ENCODE results near the gene RMI2.
A peak's percentile ranks its signal among the peaks of the same experiment; 100 is the strongest.

Gene RMI2

DNA sequence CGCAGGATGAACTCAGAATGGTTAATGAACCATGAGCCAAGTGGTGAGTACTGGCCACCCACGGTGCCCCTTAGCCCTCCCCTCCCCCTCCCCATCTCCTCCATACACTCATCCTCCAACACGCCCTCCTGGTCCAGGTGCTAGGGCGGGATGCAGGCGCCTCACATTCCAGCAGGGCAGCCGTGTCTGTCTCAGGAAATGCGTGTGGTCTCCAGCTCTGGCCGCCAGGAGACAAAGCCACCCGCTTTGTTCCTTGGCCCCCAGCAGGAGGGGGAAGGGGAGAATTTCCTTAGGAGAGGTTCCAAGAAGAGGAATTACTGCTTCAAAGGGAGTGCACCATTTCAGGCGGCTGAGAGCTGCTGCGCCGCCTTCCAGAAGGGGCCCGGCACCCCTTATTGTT, 29.7 kb upstream of the RMI2 start:
- Histone ChIP-seq H3K27me3 (ENCODE audit: low read depth) (no peaks in the 10 kb centered on the region), H3K4me1 (peaks cover 31% of the 10 kb centered on the region), H3K9me3 (no peaks in the 10 kb centered on the region), H3K4me3 (no peak overlapping the region), H3K36me3 (replicated peaks) (no peaks in the 10 kb centered on the region)
- DNase-seq (ENCODE audit: low spot score in 2 of 2) = peak in 1 of 2 experiments; percentile 41
- in situ Hi-C loops (cut with MboI; ENCODE audit: low sequenced_read_pairs) = no loop called here

DNA sequence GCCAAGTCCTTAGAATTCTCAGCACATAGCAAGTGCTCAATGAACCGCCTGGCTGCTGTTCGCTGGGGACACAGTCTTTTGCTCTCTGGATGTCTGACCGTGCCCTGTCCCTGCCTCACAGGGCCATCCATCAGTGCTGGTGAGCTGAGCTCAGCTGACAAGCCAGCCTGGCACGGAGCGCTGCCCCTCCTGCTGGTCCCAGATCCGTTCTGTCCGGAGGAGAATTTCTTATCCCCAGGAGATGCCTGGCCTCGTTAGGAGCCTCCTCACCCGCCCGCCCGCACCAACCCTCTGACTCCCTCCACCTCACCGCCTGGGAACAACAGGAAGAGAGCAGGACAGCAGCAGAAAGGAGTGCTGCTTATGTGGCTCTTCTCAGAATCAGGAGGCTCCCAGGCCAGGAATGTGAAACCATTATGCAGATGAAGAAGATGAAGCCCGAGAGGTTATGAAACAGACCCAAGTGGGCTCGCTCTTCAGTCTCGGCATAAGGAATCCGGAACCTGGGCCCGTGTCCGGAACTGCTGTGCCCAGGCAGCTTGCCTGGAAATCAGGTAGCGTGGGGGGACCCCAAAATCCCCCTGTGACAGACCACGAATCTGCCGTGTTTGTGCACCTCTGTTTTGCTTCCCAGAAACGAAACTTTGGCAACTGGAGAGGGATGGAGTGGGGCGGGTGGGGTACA, 28.8 kb upstream of the RMI2 start:
- no peaks in the 10 kb centered on the region for H3K27me3 ChIP-seq (ENCODE audit: low read depth)
- H3K36me3 ChIP-seq (replicated peaks) = no peaks in the 10 kb centered on the region
- no peak for DNase-seq (ENCODE audit: low spot score in 2 of 2)
- peaks cover 28% of the 10 kb centered on the region for H3K4me1 ChIP-seq
- H3K4me3 ChIP-seq = no peak overlapping the region
- in situ Hi-C loops (cut with MboI; ENCODE audit: low sequenced_read_pairs) = no loop called here
- no peaks in the 10 kb centered on the region for H3K9me3 ChIP-seq

DNA sequence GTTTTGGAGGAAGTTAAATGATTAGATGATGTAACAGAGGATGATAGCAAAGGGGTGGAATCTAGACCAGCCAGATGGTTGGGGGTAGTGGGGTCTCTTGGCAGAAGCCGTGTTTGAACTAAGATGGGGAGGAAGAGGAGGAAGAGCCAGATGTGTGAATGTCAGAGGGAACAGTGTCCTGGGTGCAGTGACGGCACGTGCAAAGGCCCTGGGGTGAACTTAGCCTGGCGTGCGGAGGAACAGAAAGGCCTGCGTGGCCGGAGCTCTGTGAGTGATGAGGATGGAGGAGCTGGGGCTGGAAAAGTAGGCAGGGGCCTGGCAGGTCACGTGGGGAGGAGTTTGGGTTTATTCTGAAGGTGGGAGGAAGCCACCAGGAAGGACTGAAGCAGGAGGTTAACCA, 26.4 kb upstream of the RMI2 start:
- H3K9me3 ChIP-seq = no peaks in the 10 kb centered on the region
- no peak overlapping the region for H3K4me3 ChIP-seq
- H3K36me3 ChIP-seq (replicated peaks) = no peaks in the 10 kb centered on the region
- no peaks in the 10 kb centered on the region for H3K27me3 ChIP-seq (ENCODE audit: low read depth)
- peaks cover 12% of the 10 kb centered on the region for H3K4me1 ChIP-seq
- DNase-seq (ENCODE audit: low spot score in 2 of 2) = no peak
- in situ Hi-C loops (cut with MboI; ENCODE audit: low sequenced_read_pairs) = no loop called here

GRCh38 chr16:11319529-11320146, 25.6 kb upstream of the RMI2 start:
- Histone ChIP-seq H3K27me3 (ENCODE audit: low read depth) (no peaks in the 10 kb centered on the region), H3K4me1 (peaks cover 5% of the 10 kb centered on the region), H3K9me3 (no peaks in the 10 kb centered on the region), H3K36me3 (replicated peaks) (no peaks in the 10 kb centered on the region), H3K4me3 (no peak overlapping the region)
- in situ Hi-C loops (cut with MboI; ENCODE audit: low sequenced_read_pairs) = no loop called here
- peak in 1 of 2 experiments; percentile 56 for DNase-seq (ENCODE audit: low spot score in 2 of 2)

DNA sequence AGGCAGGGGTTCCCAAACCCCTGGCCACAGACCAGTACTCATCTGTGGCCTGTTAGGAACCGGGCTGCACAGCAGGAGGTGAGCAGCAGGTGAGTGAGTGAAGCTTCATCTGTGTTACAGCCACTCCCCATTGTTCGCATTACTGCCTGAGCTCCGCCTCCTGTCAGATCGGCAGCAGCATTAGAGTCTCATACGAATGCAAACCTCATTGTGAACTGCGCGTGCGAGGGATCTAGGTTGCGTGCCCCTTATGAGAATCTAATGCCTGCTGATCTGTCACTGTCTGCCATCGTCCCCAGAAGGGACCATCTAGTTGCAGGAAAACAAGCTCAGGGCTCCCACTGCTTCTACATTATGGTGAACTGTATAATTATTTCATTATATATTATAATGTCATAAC, 25.1 kb upstream of the RMI2 start:
- in situ Hi-C loops (cut with MboI; ENCODE audit: low sequenced_read_pairs) = no loop called here
- H3K4me3 ChIP-seq = no peak overlapping the region
- H3K9me3 ChIP-seq = no peaks in the 10 kb centered on the region
- no peak for DNase-seq (ENCODE audit: low spot score in 2 of 2)
- no peaks in the 10 kb centered on the region for H3K27me3 ChIP-seq (ENCODE audit: low read depth)
- H3K36me3 ChIP-seq (replicated peaks) = no peaks in the 10 kb centered on the region
- H3K4me1 ChIP-seq = peaks cover 5% of the 10 kb centered on the region

DNA sequence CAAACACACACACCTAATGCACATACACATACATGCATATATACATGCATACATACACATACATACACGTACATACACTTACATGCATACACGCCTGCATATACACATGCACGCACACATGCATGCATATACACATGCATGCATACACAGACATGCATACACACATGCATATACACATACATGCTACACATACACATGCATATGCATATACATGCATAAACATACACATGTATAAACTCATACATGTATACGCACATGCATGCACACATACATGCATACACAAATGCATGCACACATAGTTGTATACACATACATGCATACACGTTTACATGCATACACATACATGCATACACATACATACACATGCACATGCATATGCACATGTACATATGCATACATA, 23.6 kb upstream of the RMI2 start:
- no peak for DNase-seq (ENCODE audit: low spot score in 2 of 2)
- H3K36me3 ChIP-seq (replicated peaks) = no peaks in the 10 kb centered on the region
- no peaks in the 10 kb centered on the region for H3K4me1 ChIP-seq
- no peaks in the 10 kb centered on the region for H3K27me3 ChIP-seq (ENCODE audit: low read depth)
- no peaks in the 10 kb centered on the region for H3K9me3 ChIP-seq
- no peak overlapping the region for H3K4me3 ChIP-seq
- in situ Hi-C loops (cut with MboI; ENCODE audit: low sequenced_read_pairs) = no loop called here

GRCh38 chr16:11322823-11323222, 22.4 kb upstream of the RMI2 start:
- peaks cover under 1% of the 10 kb centered on the region for H3K4me1 ChIP-seq
- H3K27me3 ChIP-seq (ENCODE audit: low read depth) = no peaks in the 10 kb centered on the region
- no peak for DNase-seq (ENCODE audit: low spot score in 2 of 2)
- no peaks in the 10 kb centered on the region for H3K9me3 ChIP-seq
- in situ Hi-C loops (cut with MboI; ENCODE audit: low sequenced_read_pairs) = no loop called here
- no peaks in the 10 kb centered on the region for H3K36me3 ChIP-seq (replicated peaks)
- H3K4me3 ChIP-seq = no peak overlapping the region

DNA sequence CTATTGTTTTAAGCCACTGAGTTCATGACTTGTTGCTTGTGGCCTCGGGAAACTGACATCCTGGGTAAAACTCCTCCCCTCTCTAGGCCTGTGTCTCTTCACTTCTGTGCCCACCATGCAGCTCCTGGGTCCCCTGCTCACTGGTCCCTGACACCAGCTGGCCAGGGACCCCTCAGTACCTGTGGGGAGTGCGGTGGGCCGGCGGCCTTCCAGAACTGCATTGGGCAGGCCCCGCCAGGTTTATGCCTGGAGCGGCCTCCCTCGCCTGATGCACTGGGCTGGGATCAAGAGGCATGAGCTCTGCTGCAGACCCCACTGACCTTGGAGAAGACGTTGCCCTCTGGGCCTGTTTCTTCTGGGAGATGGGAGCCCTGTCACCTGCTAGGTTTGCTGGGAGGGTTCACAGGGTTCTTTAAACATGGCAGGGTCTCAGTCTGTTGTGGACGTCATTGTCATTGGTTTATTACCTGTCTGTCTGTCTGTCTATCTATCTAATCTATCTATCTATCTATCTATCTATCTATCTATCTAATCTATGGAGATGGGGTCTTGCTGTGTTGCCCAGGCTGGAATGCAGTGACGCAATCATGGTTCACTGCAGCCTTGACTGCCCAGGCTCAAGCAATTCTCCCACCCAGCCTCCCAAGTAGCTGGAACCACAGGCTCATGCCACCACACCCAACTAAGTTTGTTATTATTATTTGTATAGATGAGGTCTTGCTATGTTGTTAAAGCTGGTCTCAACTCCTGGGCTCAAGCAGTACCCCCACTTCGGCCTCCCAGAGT, 21.5 kb upstream of the RMI2 start:
- no peaks in the 10 kb centered on the region for H3K9me3 ChIP-seq
- H3K4me1 ChIP-seq = peaks cover 10% of the 10 kb centered on the region
- no peaks in the 10 kb centered on the region for H3K36me3 ChIP-seq (replicated peaks)
- in situ Hi-C loops (cut with MboI; ENCODE audit: low sequenced_read_pairs) = no loop called here
- H3K4me3 ChIP-seq = no peak overlapping the region
- DNase-seq (ENCODE audit: low spot score in 2 of 2) = no peak
- no peaks in the 10 kb centered on the region for H3K27me3 ChIP-seq (ENCODE audit: low read depth)

DNA sequence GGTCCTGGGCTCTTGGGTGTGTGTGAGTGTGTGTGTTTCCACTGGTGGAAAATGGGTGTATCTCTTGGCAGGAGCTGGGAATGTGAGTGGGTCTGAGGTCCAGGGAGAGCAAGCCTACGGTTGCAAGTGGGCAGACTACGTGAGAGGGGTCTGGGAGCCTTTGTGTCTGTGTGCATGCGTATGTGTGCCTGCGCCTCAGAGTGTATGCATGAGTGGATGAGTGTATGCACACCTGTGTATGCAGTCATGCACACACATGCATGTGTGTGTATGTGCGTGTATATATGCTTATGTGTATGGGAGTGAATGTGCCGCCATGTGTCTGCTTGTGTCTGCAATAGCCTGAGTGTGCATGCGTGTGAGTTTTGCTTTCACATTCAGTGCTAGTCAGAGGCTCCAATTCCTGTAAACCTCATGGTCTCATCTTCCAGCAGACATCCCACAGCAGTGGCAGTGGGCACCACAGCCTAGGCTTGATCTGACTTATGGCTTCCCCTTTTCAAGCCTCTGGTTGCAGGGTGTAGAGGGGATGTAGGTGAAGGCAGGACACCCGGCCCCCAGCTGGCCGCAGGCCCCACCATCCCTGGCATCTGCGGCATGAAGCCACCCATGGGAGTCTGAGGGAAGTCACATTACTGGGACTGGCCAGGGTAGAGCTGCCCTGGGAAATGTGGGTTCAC, 19.7 kb upstream of the RMI2 start:
- in situ Hi-C loops (cut with MboI; ENCODE audit: low sequenced_read_pairs) = no loop called here
- peaks cover 19% of the 10 kb centered on the region for H3K4me1 ChIP-seq

DNA sequence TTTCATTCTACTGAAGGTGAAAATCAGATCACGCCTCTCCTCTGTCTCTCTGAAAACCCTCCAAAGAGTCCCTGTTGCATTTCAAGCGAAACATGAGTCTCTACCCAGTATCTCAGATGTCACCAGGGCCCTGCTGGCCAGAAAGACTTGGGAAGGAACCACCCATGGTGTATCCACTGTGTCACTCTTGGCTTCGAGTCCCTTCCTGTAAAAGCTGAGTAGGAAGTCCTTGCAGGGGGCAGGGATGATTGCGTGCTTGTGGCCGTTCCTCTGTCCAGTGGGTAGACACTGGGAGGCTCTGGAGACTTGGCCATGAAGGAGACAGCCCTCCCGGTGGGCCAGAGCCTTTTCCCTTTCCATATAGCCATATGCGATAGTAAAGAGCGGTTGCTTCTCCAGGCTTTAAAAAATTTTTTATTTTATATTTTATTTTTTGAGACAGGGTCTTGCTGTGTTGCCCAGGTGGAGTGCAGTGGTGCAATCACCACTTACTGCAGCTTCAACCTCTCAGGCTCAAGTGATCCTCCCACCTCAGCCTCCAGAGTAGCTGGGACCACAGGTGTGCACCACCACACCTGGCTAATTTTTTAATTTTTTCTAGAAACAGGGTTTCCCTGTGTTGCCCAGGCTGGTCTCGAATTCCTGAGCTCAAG, 19.0 kb upstream of the RMI2 start:
- in situ Hi-C loops (cut with MboI; ENCODE audit: low sequenced_read_pairs) = no loop called here
- Histone ChIP-seq H3K27me3 (ENCODE audit: low read depth) (no peaks in the 10 kb centered on the region), H3K9me3 (no peaks in the 10 kb centered on the region), H3K36me3 (replicated peaks) (no peaks in the 10 kb centered on the region), H3K4me3 (no peak overlapping the region), H3K4me1 (peaks cover 19% of the 10 kb centered on the region)
- DNase-seq (ENCODE audit: low spot score in 2 of 2) = no peak

More for the DNA sequence above, 19.7 kb upstream of the RMI2 start:
- no peaks in the 10 kb centered on the region for H3K27me3 ChIP-seq (ENCODE audit: low read depth)
- H3K9me3 ChIP-seq = no peaks in the 10 kb centered on the region
- H3K36me3 ChIP-seq (replicated peaks) = no peaks in the 10 kb centered on the region
- no peak overlapping the region for H3K4me3 ChIP-seq
- no peak for DNase-seq (ENCODE audit: low spot score in 2 of 2)

GRCh38 chr16:11326737-11327276, 18.5 kb upstream of the RMI2 start:
- Histone ChIP-seq H3K4me1 (peaks cover 19% of the 10 kb centered on the region), H3K36me3 (replicated peaks) (no peaks in the 10 kb centered on the region), H3K9me3 (no peaks in the 10 kb centered on the region), H3K27me3 (ENCODE audit: low read depth) (no peaks in the 10 kb centered on the region), H3K4me3 (no peak overlapping the region)
- in situ Hi-C loops (cut with MboI; ENCODE audit: low sequenced_read_pairs) = no loop called here
- DNase-seq (ENCODE audit: low spot score in 2 of 2) = no peak

DNA sequence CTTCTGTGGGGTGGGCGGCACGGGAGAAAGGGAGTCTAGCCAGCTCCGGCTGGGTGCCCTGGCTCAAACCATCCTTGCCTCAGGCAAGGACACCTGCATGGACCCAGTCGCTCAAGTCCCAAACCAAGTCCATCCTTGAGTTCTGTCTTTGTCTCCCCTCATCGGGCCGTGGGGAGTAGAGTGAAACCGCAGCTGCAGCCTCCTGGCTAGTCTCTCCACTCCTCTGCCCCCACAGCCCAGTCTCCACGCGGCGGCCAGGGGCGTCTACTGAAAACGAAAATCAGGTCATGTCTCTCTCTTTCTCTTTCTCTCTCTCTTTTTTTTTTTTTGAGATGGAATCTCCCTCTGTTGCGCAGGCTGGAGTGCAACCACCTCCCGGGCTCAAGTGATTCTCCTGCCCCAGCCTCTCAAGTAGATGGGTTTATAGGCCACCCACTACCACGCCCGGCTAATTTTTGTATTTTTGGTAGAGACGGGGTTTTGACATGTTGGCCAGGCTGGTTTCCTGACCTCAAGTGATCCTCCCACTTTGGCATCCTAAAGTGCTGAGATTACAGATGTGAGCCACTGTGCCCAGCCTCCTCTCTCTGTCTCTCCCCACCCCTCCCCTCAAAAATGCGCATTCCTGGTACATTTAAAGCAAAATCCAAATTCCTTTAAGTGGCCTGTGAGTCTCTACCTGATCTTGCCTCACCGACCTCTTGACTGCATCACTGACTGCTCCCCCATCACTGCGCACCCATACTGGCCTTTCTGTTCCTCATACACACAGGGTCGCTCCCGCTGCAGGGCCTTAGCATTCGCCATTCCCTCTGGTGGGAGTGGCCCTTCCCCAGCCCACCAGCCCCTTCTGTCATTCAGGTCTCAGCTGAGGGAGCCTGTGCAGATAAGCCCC, 17.7 kb upstream of the RMI2 start:
- Histone ChIP-seq H3K4me3 (no peak overlapping the region), H3K27me3 (ENCODE audit: low read depth) (no peaks in the 10 kb centered on the region), H3K4me1 (peaks cover 19% of the 10 kb centered on the region), H3K9me3 (no peaks in the 10 kb centered on the region), H3K36me3 (replicated peaks) (no peaks in the 10 kb centered on the region)
- in situ Hi-C loops (cut with MboI; ENCODE audit: low sequenced_read_pairs) = no loop called here
- no peak for DNase-seq (ENCODE audit: low spot score in 2 of 2)
